Heart left ventricle (tissue), 16 donors: ENCODE measurements around the gene TMX3. TPM values are rescaled to one million over a fixed set of nuclear protein-coding genes. Genes with fewer than 3 reads are reported as not detected.
A peak's percentile ranks its signal among the peaks of the same experiment; 100 is the strongest.

ENCODE experiments used
- ATAC-seq, 4 donors: fragments of 200-7000 bp; cut with Tn5 transposase; one replicate each; pipeline ENCODE4 v1.9.1; 2020 to 2022; ENCODE audit warnings: moderate library complexity in 4 of 4, mild to moderate bottlenecking in 3 of 4, moderate number of reproducible peaks in 1 of 4
- DNase-seq, 5 donors: peaks; one replicate each; pipeline ENCODE4 v3.0.0-alpha.2; 2020
- H3K27ac ChIP-seq, 12 donors: fragments of 200-600 bp; sonication (generic) in 4 of 12; one replicate each; pipeline versions ENCODE4 v1.5.0 to v1.8.0; 2016 to 2022; ENCODE audit warnings: mild to moderate bottlenecking in 2 of 12
- H3K27me3 ChIP-seq, 9 donors: fragments of 200-600 bp; sonication (generic) in 2 of 9; one replicate each; pipeline versions ENCODE4 v1.5.1 to v1.8.0; 2016 to 2022; ENCODE audit warnings: mild to moderate bottlenecking in 3 of 9
- H3K36me3 ChIP-seq, 9 donors: fragments of 200-600 bp; sonication (generic) in 2 of 9; one replicate each; pipeline versions ENCODE4 v1.5.0 to v1.8.0; 2018 to 2022; ENCODE audit warnings: mild to moderate bottlenecking in 2 of 9
- H3K4me1 ChIP-seq, 12 donors: fragments of 200-600 bp; sonication (generic) in 4 of 12; one replicate each; pipeline versions ENCODE4 v1.5.0 to v1.8.0; 2016 to 2022; ENCODE audit warnings: mild to moderate bottlenecking in 3 of 12
- H3K4me3 ChIP-seq, 12 donors: fragments of 200-600 bp; sonication (generic) in 4 of 12; one replicate each; pipeline versions ENCODE4 v1.5.0 to v1.8.0; 2017 to 2022; ENCODE audit warnings: mild to moderate bottlenecking in 9 of 12, moderate library complexity in 4 of 12
- H3K9me3 ChIP-seq, 12 donors: fragments of 200-600 bp; sonication (generic) in 4 of 12; one replicate each; pipeline versions ENCODE4 v1.5.0 to v1.8.0; 2016 to 2022; ENCODE audit warnings: mild to moderate bottlenecking in 1 of 12
- CTCF ChIP-seq, 12 donors: fragments of 200-600 bp; sonication (generic) in 4 of 12; IDR thresholded peaks; one replicate each; pipeline versions ENCODE4 v1.5.0 to v1.8.0; 2018 to 2022; ENCODE audit warnings: antibody characterized with exemption in 12 of 12, mild to moderate bottlenecking in 5 of 12
- POLR2A ChIP-seq, 2 donors: fragments of 450-650 bp; IDR thresholded peaks; one replicate each; pipeline ENCODE4 v1.6.1; 2017; ENCODE audit warnings: antibody characterized with exemption in 2 of 2, mild to moderate bottlenecking in 2 of 2, moderate library complexity in 2 of 2
- WGBS, 4 donors: extraction: QIAGEN DNeasy Blood & Tissue Kit in 2 of 4; methylation state at CpG; one replicate each; pipeline versions ENCODE4 v1.1.5 to v1.1.7; 2013 to 2018; 5-methylcytosine and 5-hydroxymethylcytosine counted together
- intact Hi-C, 10 donors: fragments of 100-400 bp; cut with DNase I; formaldehyde crosslinking; loops; one replicate each; pipeline versions ENCODE4 v1.11.1 to v1.14.2; 2022
- polyA plus RNA-seq, 2 donors: library from polyadenylated mRNA; stranded (reverse); fragments of 200-250 nt; gene quantifications; one replicate each; pipeline ENCODE4 v1.2.3, GENCODE V29; 2013
- total RNA-seq, 9 donors: library from RNA; depleted of rRNA in 2 of 9; stranded (reverse); fragments of >200 nt in 2 of 9; fragmentation: NEBNext Ultra II Directional in 3 of 9; extraction: Animal tissue kit (Norgen Biotek cat#: 25700) in 3 of 9; gene quantifications; one replicate each; pipeline versions ENCODE4 v1.1.0 to v1.2.4, GENCODE V29; 2016 to 2023
- donor health status: ischemic (EF 13 %, LVEDD 7.1; RV severe dilation, severe dysfunction).
- donor health status: healthy with polysubstance abuse.
- donor health status: DM: no; HTN: yes; CAD: no.
- donor health status: DM: no; HTN: no; CAD: no.
- donor health status: ischemic (EF 25% LVEDD 6.9; RV normal size, moderate dysfunction).
- donor health status: ischemic (EF 25% LVEDD 5.7; RV mildly dilated, moderate dysfunction).
- donor health status: healthy.
- donor health status: DM: yes; HTN: yes; CAD: no.
- donor health status: ischemic (EF 35%, LVEDD 5.7; RV mildly dilated, moderate dysfunction).
- donor health status: nonischemic (EF 11% LVEDD 7.7; RV severe dilation, severe dysfunction).
- donor health status: DM: yes; HTN: yes; CAD: no.
- donor health status: PGD.
- donor health status: ischemic (EF 29% LVEDD 5.4; RV normal size, mild dysfunction).
- donor health status: nonischemic (EF 23%, LVEDD 6.1; RV moderate dilation, normal function).

TMX3 gene
- total and polyA plus RNA-seq, 11 donors = 13.0 to 39.0 (median 28.1) TPM

GRCh38 chr18:68713796-68714195 lies 1.1 kb downstream of the TMX3 start:
- WGBS, 4 donors = 40 to 44% (median 43%) methylated on average over 6 of the region's 6 CpGs
- no peaks in the 10 kb centered on the region for H3K9me3 ChIP-seq
- peaks cover 0 to 34% (median 21%) of the 10 kb centered on the region in 12 donors for H3K4me1 ChIP-seq
- intact Hi-C loops = no loop called here
- no peak for ATAC-seq
- TF ChIP-seq CTCF (IDR thresholded peaks at IDR 0.05) (no peak), POLR2A (IDR thresholded peaks at IDR 0.05) (no peak)
- H3K27me3 ChIP-seq = no peaks in the 10 kb centered on the region
- DNase-seq = no peak
- peak overlapping the region in 3 of 12 donors; percentile 84 to 91 (median 88) for H3K27ac ChIP-seq
- peaks cover 0 to 47% (median 38%) of the 10 kb centered on the region in 9 donors for H3K36me3 ChIP-seq
- peak overlapping the region; percentile 77 to 99 (median 92) for H3K4me3 ChIP-seq

- peaks cover 0 to 34% (median 21%) of the 10 kb centered on the region in 12 donors for H3K4me1 ChIP-seq
- H3K36me3 ChIP-seq = peaks cover 0 to 52% (median 44%) of the 10 kb centered on the region in 9 donors
- DNase-seq (no peak), ATAC-seq (no peak)
- 74 to 82% (median 78%) methylated on average over 4 of the region's 4 CpGs for WGBS, 4 donors
- TF ChIP-seq POLR2A (IDR thresholded peaks at IDR 0.05) = no peak
- TF ChIP-seq CTCF (IDR thresholded peaks at IDR 0.05) = no peak
- no peak overlapping the region for H3K27ac ChIP-seq
- no peaks in the 10 kb centered on the region for H3K27me3 ChIP-seq
- H3K4me3 ChIP-seq = peak overlapping the region in 5 of 12 donors; percentile 88 to 97 (median 91)
- no peaks in the 10 kb centered on the region for H3K9me3 ChIP-seq
- intact Hi-C loops = no loop called here
Observed at GRCh38 chr18:68713131-68713530, 1.8 kb downstream of the TMX3 start.

GRCh38 chr18:68707646-68708045 lies 7.3 kb downstream of the TMX3 start:
- intact Hi-C loops = no loop called here
- H3K36me3 ChIP-seq = peaks cover 0 to 99% (median 71%) of the 10 kb centered on the region in 9 donors
- peaks cover 0 to 17% (median 4%) of the 10 kb centered on the region in 12 donors for H3K4me1 ChIP-seq
- no peak overlapping the region for H3K27ac ChIP-seq
- H3K4me3 ChIP-seq = no peak overlapping the region
- H3K27me3 ChIP-seq = no peaks in the 10 kb centered on the region
- ATAC-seq = no peak
- WGBS, 4 donors = 92 to 94% (median 92%) methylated on average over 2 of the region's 2 CpGs
- DNase-seq = no peak
- no peaks in the 10 kb centered on the region for H3K9me3 ChIP-seq
- no peak for TF ChIP-seq POLR2A (IDR thresholded peaks at IDR 0.05)
- TF ChIP-seq CTCF (IDR thresholded peaks at IDR 0.05) = no peak

GRCh38 chr18:68705119-68705518 lies 9.8 kb downstream of the TMX3 start:
- TF ChIP-seq POLR2A (IDR thresholded peaks at IDR 0.05) (no peak), CTCF (IDR thresholded peaks at IDR 0.05) (no peak)
- Histone ChIP-seq H3K27ac (no peak overlapping the region), H3K4me1 (peaks cover 0 to 16% (median 4%) of the 10 kb centered on the region in 12 donors), H3K9me3 (no peaks in the 10 kb centered on the region), H3K36me3 (peaks cover 0 to 90% (median 46%) of the 10 kb centered on the region in 9 donors), H3K4me3 (no peak overlapping the region), H3K27me3 (no peaks in the 10 kb centered on the region)
- WGBS, 4 donors = 78 to 93% (median 90%) methylated on average over 1 of the region's 1 CpG
- intact Hi-C loops = no loop called here
- DNase-seq (no peak), ATAC-seq (no peak)
